GM12801 (cell line): Measurements from ENCODE around the gene MORN5.

ENCODE experiments used
- CTCF ChIP-seq: IDR thresholded peaks from one replicate; pipeline ENCODE4 v1.5.1; 2011; ENCODE audit warnings: control low read depth; ENCODE audit not compliant: insufficient read length; ENCODE audit errors: extremely low read depth

Gene MORN5

GRCh38 chr9:122218071-122218934 is 58.6 kb downstream of the MORN5 start:
- no peak for TF ChIP-seq CTCF

DNA sequence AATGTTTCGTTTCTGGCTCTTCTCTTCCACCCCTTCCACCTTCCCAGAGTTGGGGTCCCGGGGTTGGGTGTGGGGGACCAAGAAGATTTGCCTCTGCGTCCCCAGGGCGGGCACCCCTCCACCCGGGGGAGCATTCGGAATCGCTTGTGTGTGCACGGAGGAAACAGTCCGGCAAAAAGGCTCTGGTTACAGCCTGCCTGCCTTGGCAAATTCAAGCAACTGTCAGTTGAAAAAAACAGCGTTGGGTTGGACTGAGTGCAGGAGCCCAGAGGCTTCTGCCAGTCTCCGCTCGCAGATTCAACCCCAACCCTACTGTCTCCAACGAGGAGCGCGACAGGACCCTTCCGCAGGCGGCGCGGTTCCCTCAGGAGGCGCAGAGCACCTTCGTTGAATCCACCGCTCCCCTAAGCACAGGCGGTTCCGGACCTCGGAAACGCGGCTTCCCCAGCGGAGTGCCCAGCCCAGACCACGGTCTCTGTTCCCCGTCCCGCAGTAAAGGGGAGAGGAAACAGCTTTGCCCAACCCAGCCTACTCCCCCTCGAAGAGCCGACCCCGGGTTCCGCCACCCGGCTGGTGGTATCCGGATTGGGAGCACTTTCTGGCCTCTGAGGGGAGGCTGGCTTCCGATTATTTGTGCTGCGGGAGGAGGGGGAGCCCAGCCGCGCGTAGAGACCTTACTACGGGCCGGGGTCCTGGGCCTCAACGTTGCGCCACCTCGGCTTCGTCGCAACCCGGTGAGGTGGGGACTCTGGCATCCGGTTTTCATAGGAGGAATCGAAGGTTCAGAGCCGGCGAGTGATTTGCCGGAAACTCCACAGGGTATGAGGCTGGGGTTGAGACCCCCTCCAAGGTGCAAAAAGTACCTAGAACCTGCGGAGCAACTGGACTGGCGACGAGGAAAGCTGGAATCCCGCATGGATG is 59.5 kb downstream of the MORN5 start:
- no peak for TF ChIP-seq CTCF

GRCh38 chr9:122219856-122220672 is 60.4 kb downstream of the MORN5 start:
- no peak for TF ChIP-seq CTCF

DNA sequence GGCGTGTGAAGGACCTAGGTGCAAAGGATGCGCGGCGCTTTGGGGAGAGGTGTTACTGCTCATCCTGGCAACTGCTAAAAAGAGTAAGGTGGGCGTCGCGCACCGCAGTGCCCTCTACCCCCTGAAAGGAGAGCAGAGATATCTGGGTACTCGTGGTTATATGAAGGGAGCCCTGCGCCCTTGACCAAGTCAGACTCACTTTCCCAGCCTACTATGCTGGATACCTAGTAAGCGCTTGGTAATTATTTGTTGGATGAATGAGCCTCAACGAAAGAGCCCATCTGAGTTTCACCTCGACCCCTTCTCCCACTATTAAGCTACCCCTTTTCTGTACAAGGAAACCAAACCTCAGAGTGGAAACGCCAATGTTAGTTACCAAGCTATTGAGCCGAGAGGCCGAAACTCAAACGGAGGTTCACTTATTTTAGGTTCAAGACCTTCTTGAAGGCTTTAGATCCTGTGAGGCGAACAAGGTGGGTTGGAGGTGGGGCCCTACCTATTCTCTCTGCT is 61.0 kb downstream of the MORN5 start:
- TF ChIP-seq CTCF: no peak

- no peak for TF ChIP-seq CTCF
Measured at GRCh38 chr9:122221183-122221811, 61.6 kb downstream of the MORN5 start.

DNA sequence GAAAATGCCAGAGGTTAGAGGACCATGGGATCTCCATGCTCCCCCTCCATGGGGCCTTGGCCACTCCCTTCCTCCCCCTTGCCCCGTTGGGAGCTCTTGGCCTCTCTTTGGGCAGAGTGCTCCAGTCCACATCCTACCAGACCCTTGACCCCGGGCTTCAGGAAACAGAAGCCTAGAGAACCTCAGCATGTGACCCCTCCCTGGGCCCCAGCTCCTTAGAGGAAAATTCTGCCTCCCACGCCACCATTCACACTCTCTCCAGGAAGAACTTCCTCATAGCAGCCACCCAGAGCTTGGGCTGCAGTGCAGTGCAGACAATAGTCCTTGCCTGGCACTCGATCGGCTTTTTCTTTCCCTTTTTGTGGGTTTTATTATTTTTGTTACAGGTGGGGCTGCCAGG is 63.1 kb downstream of the MORN5 start:
- no peak for TF ChIP-seq CTCF
